Measurements from ENCODE around the gene CAV2.

The CAV2 gene

DNA sequence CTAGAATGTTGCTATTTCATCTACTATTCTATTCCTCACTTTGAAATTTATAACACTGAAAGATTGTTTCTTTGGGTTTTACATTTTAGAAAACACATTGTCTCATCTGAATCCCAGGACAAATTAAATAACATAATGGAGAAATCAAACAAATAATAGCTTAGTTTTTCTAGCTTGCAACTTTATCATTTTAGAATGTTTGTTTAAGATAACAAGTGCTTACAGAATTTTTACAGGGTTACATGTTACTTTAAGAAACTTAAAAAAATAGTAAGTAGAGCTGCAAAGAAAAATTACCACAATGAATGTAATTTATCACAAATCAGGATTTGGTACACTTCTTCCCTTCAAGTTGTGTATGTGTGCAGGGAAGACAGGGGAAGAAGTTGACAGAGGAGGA, 11.3 kb downstream of the CAV2 start:
- Histone ChIP-seq H2BK5ac (ENCODE audit: low read depth, low read length, poor library complexity, severe bottlenecking) (no peak overlapping the region), H3K23ac (ENCODE audit: low read length in 2 of 2) (no peak overlapping the region), H3K18ac (ENCODE audit: low read depth in 1 of 2, low read length in 2 of 2) (no peak overlapping the region), H3K27me3 (ENCODE audit: control insufficient read depth in 1 of 2, insufficient read depth in 1 of 2, low read length in 2 of 2) (no peaks in the 10 kb centered on the region), H2AK5ac (ENCODE audit: low read length, severe bottlenecking) (no peak overlapping the region), H3K4me2 (ENCODE audit: low read length, poor library complexity, severe bottlenecking) (no peak overlapping the region), H3K14ac (ENCODE audit: low read length in 2 of 2) (no peak overlapping the region), H3K4me3 (ENCODE audit: insufficient read depth in 1 of 2, low read depth in 1 of 2, low read length in 2 of 2) (no peak overlapping the region), H2AFZ (ENCODE audit: low read depth, low read length) (no peak overlapping the region), H4K91ac (ENCODE audit: low read length) (no peak overlapping the region), H3K4ac (ENCODE audit: low read depth in 1 of 2, low read length in 2 of 2) (no peak overlapping the region), H3K9ac (ENCODE audit: low read length) (no peak overlapping the region), H3K36me3 (ENCODE audit: control insufficient read depth in 1 of 2, insufficient read depth in 2 of 2, low read depth in 1 of 2, low read length in 2 of 2) (peaks cover 0 to 40% of the 10 kb centered on the region in 2 experiments), H3K4me1 (ENCODE audit: control insufficient read depth, insufficient read depth, low read depth, low read length) (peaks cover 9% of the 10 kb centered on the region), H3K79me1 (replicated peaks; ENCODE audit: low read length, poor library complexity, severe bottlenecking) (no peaks in the 10 kb centered on the region), H3K27ac (ENCODE audit: low read length, poor library complexity, severe bottlenecking) (peak overlapping the region; percentile 88), H2BK120ac (ENCODE audit: low read depth, low read length) (no peak overlapping the region), H3K9me3 (ENCODE audit: control insufficient read depth, low read length) (no peaks in the 10 kb centered on the region), H4K8ac (ENCODE audit: low read length) (no peak overlapping the region), H2BK12ac (ENCODE audit: low read length in 2 of 2) (no peak overlapping the region), H2BK15ac (ENCODE audit: low read depth, poor library complexity, severe bottlenecking) (no peak overlapping the region)
- no peak for DNase-seq

DNA sequence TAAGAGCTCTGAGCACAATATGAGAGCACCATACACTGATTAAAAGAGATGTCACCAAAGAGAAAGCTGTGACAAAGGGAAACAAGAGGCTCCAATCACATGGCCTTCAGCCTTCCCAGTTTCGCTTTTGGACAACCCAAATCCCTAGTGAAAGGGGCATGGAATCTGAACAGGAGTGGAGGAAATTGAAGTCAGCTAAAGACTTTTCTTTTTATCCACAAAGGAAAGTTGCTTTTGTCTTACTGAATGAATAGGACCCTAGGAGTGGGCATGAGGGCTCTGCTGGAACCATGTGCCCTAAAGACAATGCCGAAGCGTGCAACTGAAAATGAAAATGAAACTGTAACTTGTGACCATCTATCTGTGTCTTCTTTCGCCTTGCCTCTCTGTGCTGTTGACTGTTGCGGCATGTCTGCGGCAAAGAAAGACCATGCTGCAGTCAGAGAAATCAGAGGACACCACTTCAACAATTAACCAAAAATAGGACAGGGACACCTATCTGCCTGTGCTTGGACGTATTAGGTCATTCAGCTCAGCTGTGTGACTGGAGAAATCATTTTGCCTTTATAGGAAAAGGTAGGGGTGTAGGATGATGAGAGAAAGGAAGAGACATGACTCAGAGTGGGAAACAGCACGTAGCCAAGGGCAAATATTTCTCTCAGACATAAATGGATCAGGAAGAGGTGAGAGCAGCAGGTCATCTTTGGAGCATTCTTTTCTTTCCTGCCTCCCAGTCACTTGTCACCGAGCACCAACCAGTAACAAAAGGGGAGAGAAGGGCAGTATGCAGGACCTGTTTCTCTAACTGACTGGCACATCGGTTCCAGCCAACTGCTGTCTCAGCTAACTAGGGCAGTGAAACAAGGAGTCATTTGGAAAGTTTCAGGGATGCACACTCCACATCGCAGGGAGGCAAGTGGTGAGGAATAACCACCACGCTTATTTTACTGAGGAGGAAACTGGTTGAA, 12.3 kb downstream of the CAV2 start:
- H2BK5ac ChIP-seq (ENCODE audit: low read depth, low read length, poor library complexity, severe bottlenecking) = no peak overlapping the region
- H2BK12ac ChIP-seq (ENCODE audit: low read length in 2 of 2) = no peak overlapping the region
- H3K23ac ChIP-seq (ENCODE audit: low read length in 2 of 2) = no peak overlapping the region
- H2AFZ ChIP-seq (ENCODE audit: low read depth, low read length) = peak overlapping the region; percentile 5
- H3K9me3 ChIP-seq (ENCODE audit: control insufficient read depth, low read length) = no peaks in the 10 kb centered on the region
- peak; percentile 65 for DNase-seq
- peak overlapping the region; percentile 13 for H2BK15ac ChIP-seq (ENCODE audit: low read depth, poor library complexity, severe bottlenecking)
- no peaks in the 10 kb centered on the region for H3K27me3 ChIP-seq (ENCODE audit: control insufficient read depth in 1 of 2, insufficient read depth in 1 of 2, low read length in 2 of 2)
- no peak overlapping the region for H2BK120ac ChIP-seq (ENCODE audit: low read depth, low read length)
- peak overlapping the region; percentile 43 for H3K4me2 ChIP-seq (ENCODE audit: low read length, poor library complexity, severe bottlenecking)
- H3K14ac ChIP-seq (ENCODE audit: low read length in 2 of 2) = no peak overlapping the region
- peak overlapping the region; percentile 50 for H3K9ac ChIP-seq (ENCODE audit: low read length)
- no peak overlapping the region for H3K4ac ChIP-seq (ENCODE audit: low read depth in 1 of 2, low read length in 2 of 2)
- H3K4me1 ChIP-seq (ENCODE audit: control insufficient read depth, insufficient read depth, low read depth, low read length) = peaks cover 7% of the 10 kb centered on the region
- peak overlapping the region in 1 of 2 experiments; percentile 8 for H3K4me3 ChIP-seq (ENCODE audit: insufficient read depth in 1 of 2, low read depth in 1 of 2, low read length in 2 of 2)
- peaks cover 0 to 30% of the 10 kb centered on the region in 2 experiments for H3K36me3 ChIP-seq (ENCODE audit: control insufficient read depth in 1 of 2, insufficient read depth in 2 of 2, low read depth in 1 of 2, low read length in 2 of 2)
- peak overlapping the region; percentile 16 to 68 for H3K18ac ChIP-seq (ENCODE audit: low read depth in 1 of 2, low read length in 2 of 2)
- H2AK5ac ChIP-seq (ENCODE audit: low read length, severe bottlenecking) = peak overlapping the region; percentile 73
- H3K79me1 ChIP-seq (replicated peaks; ENCODE audit: low read length, poor library complexity, severe bottlenecking) = no peaks in the 10 kb centered on the region
- peak overlapping the region; percentile 88 for H3K27ac ChIP-seq (ENCODE audit: low read length, poor library complexity, severe bottlenecking)
- H4K8ac ChIP-seq (ENCODE audit: low read length) = peak overlapping the region; percentile 81
- WGBS = 57% methylated on average over 12 of the region's 12 CpGs
- H4K91ac ChIP-seq (ENCODE audit: low read length) = no peak overlapping the region

DNA sequence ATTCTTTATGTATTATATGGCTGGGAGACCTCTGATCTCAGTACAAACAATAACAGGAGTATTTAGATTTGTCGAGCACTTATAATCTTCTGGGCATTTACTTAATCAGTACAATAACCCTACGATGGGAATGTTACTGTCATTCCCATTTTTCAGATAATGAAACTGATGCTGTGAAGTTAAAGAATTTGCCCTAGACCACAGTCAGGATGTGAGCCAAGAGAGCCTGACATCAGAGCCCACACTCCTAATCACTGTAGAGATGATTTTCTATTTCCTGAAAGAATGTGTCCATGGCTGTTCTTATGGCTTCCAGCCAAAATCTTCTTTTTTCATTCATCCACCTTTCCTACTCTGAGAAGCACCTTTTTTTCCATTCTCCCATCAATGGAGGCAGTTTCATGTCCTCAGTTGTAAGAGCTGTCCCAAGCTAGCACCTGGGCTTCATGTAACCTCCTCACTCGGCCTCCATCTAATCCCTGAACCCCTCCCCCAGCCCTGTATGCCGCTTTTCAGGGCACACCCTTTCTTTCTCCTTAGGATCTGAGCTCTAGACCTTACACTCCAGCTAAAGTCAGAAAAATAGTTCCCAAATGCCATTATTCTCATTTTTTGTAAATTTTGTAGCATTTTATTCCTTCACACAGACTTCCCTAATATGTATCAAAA, 13.1 kb downstream of the CAV2 start:
- peak overlapping the region; percentile 22 for H2BK5ac ChIP-seq (ENCODE audit: low read depth, low read length, poor library complexity, severe bottlenecking)
- 76% methylated on average over 3 of the region's 4 CpGs for WGBS
- H2AFZ ChIP-seq (ENCODE audit: low read depth, low read length) = no peak overlapping the region
- peaks cover 0 to 22% of the 10 kb centered on the region in 2 experiments for H3K36me3 ChIP-seq (ENCODE audit: control insufficient read depth in 1 of 2, insufficient read depth in 2 of 2, low read depth in 1 of 2, low read length in 2 of 2)
- no peak overlapping the region for H3K18ac ChIP-seq (ENCODE audit: low read depth in 1 of 2, low read length in 2 of 2)
- no peak overlapping the region for H3K4me2 ChIP-seq (ENCODE audit: low read length, poor library complexity, severe bottlenecking)
- no peak overlapping the region for H2BK120ac ChIP-seq (ENCODE audit: low read depth, low read length)
- no peak overlapping the region for H3K14ac ChIP-seq (ENCODE audit: low read length in 2 of 2)
- H4K91ac ChIP-seq (ENCODE audit: low read length) = no peak overlapping the region
- peak overlapping the region; percentile 50 for H3K9ac ChIP-seq (ENCODE audit: low read length)
- H3K4me1 ChIP-seq (ENCODE audit: control insufficient read depth, insufficient read depth, low read depth, low read length) = peaks cover 7% of the 10 kb centered on the region
- H3K9me3 ChIP-seq (ENCODE audit: control insufficient read depth, low read length) = no peaks in the 10 kb centered on the region
- H3K23ac ChIP-seq (ENCODE audit: low read length in 2 of 2) = no peak overlapping the region
- H2AK5ac ChIP-seq (ENCODE audit: low read length, severe bottlenecking) = peak overlapping the region; percentile 95
- no peak overlapping the region for H4K8ac ChIP-seq (ENCODE audit: low read length)
- DNase-seq = peak; percentile 59
- H3K79me1 ChIP-seq (replicated peaks; ENCODE audit: low read length, poor library complexity, severe bottlenecking) = no peaks in the 10 kb centered on the region
- no peaks in the 10 kb centered on the region for H3K27me3 ChIP-seq (ENCODE audit: control insufficient read depth in 1 of 2, insufficient read depth in 1 of 2, low read length in 2 of 2)
- H2BK12ac ChIP-seq (ENCODE audit: low read length in 2 of 2) = no peak overlapping the region
- no peak overlapping the region for H3K4ac ChIP-seq (ENCODE audit: low read depth in 1 of 2, low read length in 2 of 2)
- peak overlapping the region; percentile 13 for H2BK15ac ChIP-seq (ENCODE audit: low read depth, poor library complexity, severe bottlenecking)
- H3K4me3 ChIP-seq (ENCODE audit: insufficient read depth in 1 of 2, low read depth in 1 of 2, low read length in 2 of 2) = no peak overlapping the region
- peak overlapping the region; percentile 88 for H3K27ac ChIP-seq (ENCODE audit: low read length, poor library complexity, severe bottlenecking)

DNA sequence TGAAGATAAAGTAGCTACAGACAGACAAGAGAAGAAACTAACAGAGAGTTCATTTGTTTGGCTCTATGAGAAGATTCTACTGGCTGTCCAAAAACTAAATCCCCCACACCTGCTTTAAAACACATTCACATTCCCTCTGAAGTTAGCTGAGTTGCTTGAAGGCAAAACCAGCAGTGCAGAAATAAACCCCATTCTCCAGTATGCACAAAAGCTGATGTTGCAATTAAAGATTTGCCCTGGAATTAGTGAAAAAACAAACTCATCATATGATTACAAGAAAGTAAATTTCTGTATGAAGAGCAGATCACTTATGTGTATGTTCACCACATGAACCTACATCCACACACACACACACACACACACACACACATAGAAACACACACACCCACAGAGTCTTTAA, 16.0 kb downstream of the CAV2 start:
- Histone ChIP-seq H3K27me3 (ENCODE audit: control insufficient read depth in 1 of 2, insufficient read depth in 1 of 2, low read length in 2 of 2) (no peaks in the 10 kb centered on the region), H3K14ac (ENCODE audit: low read length in 2 of 2) (no peak overlapping the region), H2AK5ac (ENCODE audit: low read length, severe bottlenecking) (no peak overlapping the region)

More for the DNA sequence above, 16.0 kb downstream of the CAV2 start:
- Histone ChIP-seq H4K8ac (ENCODE audit: low read length) (no peak overlapping the region), H2BK15ac (ENCODE audit: low read depth, poor library complexity, severe bottlenecking) (no peak overlapping the region), H3K79me1 (replicated peaks; ENCODE audit: low read length, poor library complexity, severe bottlenecking) (no peaks in the 10 kb centered on the region), H3K23ac (ENCODE audit: low read length in 2 of 2) (no peak overlapping the region), H3K27ac (ENCODE audit: low read length, poor library complexity, severe bottlenecking) (no peak overlapping the region), H3K9me3 (ENCODE audit: control insufficient read depth, low read length) (no peaks in the 10 kb centered on the region), H3K36me3 (ENCODE audit: control insufficient read depth in 1 of 2, insufficient read depth in 2 of 2, low read depth in 1 of 2, low read length in 2 of 2) (no peaks in the 10 kb centered on the region), H3K18ac (ENCODE audit: low read depth in 1 of 2, low read length in 2 of 2) (no peak overlapping the region), H4K91ac (ENCODE audit: low read length) (no peak overlapping the region), H3K4me3 (ENCODE audit: insufficient read depth in 1 of 2, low read depth in 1 of 2, low read length in 2 of 2) (no peak overlapping the region), H3K4ac (ENCODE audit: low read depth in 1 of 2, low read length in 2 of 2) (no peak overlapping the region), H3K4me2 (ENCODE audit: low read length, poor library complexity, severe bottlenecking) (no peak overlapping the region), H3K9ac (ENCODE audit: low read length) (no peak overlapping the region), H2BK12ac (ENCODE audit: low read length in 2 of 2) (no peak overlapping the region), H2BK5ac (ENCODE audit: low read depth, low read length, poor library complexity, severe bottlenecking) (no peak overlapping the region), H2AFZ (ENCODE audit: low read depth, low read length) (no peak overlapping the region), H3K4me1 (ENCODE audit: control insufficient read depth, insufficient read depth, low read depth, low read length) (peaks cover 7% of the 10 kb centered on the region), H2BK120ac (ENCODE audit: low read depth, low read length) (no peak overlapping the region)
- DNase-seq = no peak
